Sigmoid colon (tissue), 4 donors: ENCODE results near the gene MPZ.
"Not testable (repeated sequence)": the region's sequence is repeated elsewhere in the genome, so short reads cannot be mapped to it uniquely, and the experiment has no call there.

Experiments
- EP300 ChIP-seq, 4 donors: sonication (generic); formaldehyde crosslinking; IDR thresholded peaks; one replicate each; pipeline ENCODE4 v1.6.1; 2017; ENCODE audit warnings: antibody characterized with exemption in 4 of 4
- TF ChIP-seq, protein P1 (sequence below), 4 experiments: fragments of 450-650 bp in 3 of 4; fragments of 200-600 bp in 1 of 4; IDR thresholded peaks; one replicate each; pipeline ENCODE4 v1.5.1; 2016 to 2019; ENCODE audit warnings: antibody characterized with exemption in 4 of 4, mild to moderate bottlenecking in 3 of 4, moderate library complexity in 2 of 4

DNA sequence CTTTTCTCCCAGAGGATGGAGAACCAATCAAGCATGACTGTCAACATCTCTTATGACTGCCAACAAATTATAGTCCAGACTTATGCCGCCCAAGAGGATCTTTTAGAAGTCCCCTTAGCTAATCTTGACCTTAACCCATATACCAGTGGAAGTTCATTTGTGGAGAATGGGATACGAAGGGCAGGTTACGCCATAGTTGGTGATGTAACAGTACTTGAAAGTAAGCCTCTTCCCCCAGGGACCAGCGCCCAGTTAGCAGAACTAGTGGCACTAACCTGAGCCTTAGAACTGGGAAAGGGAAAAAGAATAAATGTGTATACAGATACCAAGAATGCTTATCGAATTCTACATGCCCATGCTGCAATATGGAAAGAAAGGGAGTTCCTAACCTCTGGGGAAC, 54.5 kb downstream of the MPZ start:
- TF ChIP-seq, protein P1, sequence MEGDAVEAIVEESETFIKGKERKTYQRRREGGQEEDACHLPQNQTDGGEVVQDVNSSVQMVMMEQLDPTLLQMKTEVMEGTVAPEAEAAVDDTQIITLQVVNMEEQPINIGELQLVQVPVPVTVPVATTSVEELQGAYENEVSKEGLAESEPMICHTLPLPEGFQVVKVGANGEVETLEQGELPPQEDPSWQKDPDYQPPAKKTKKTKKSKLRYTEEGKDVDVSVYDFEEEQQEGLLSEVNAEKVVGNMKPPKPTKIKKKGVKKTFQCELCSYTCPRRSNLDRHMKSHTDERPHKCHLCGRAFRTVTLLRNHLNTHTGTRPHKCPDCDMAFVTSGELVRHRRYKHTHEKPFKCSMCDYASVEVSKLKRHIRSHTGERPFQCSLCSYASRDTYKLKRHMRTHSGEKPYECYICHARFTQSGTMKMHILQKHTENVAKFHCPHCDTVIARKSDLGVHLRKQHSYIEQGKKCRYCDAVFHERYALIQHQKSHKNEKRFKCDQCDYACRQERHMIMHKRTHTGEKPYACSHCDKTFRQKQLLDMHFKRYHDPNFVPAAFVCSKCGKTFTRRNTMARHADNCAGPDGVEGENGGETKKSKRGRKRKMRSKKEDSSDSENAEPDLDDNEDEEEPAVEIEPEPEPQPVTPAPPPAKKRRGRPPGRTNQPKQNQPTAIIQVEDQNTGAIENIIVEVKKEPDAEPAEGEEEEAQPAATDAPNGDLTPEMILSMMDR (IDR thresholded peaks at IDR 0.05): not testable (repeated sequence)
- TF ChIP-seq EP300 (IDR thresholded peaks at IDR 0.05): not testable (repeated sequence)
